Trophoblast cell (in vitro differentiated cells and primary cell): ENCODE data around the gene FAM186B.

Experiments used
- DNase-seq, 2 donors: peaks; one replicate each; pipeline ENCODE4 v3.0.0-alpha.2; 2016
- H2AFZ ChIP-seq: 2 replicates; pipeline ENCODE4 v1.6.1; 2013; ENCODE audit warnings: low read length, moderate library complexity, mild to moderate bottlenecking; ENCODE audit not compliant: insufficient read depth, poor library complexity
- H2AK5ac ChIP-seq: 2 replicates; pipeline ENCODE4 v1.6.1; 2013; ENCODE audit warnings: mild to moderate bottlenecking, low read length
- H2BK120ac ChIP-seq: 2 replicates; pipeline ENCODE4 v1.6.1; 2013; ENCODE audit warnings: low read length, mild to moderate bottlenecking, moderate library complexity; ENCODE audit not compliant: insufficient read depth, poor library complexity
- H2BK12ac ChIP-seq: 2 replicates; pipeline ENCODE4 v1.6.1; 2013; ENCODE audit warnings: mild to moderate bottlenecking, low read length, moderate library complexity
- H2BK5ac ChIP-seq: 2 replicates; pipeline ENCODE4 v1.6.1; 2013; ENCODE audit warnings: low read length, low read depth, moderate library complexity, mild to moderate bottlenecking; ENCODE audit not compliant: poor library complexity
- H3K14ac ChIP-seq: 2 replicates; pipeline ENCODE4 v1.6.1; 2013; ENCODE audit warnings: mild to moderate bottlenecking, low read length
- H3K18ac ChIP-seq: 2 replicates; pipeline ENCODE4 v1.6.1; 2013; ENCODE audit warnings: mild to moderate bottlenecking, low read length
- H3K23ac ChIP-seq: 2 replicates; pipeline ENCODE4 v1.6.1; 2013; ENCODE audit warnings: low read length
- H3K27ac ChIP-seq: 2 replicates; pipeline ENCODE4 v1.5.1; 2013; ENCODE audit warnings: low read depth, mild to moderate bottlenecking, inconsistent platforms, low read length, moderate library complexity
- H3K27me3 ChIP-seq: 2 replicates; pipeline ENCODE4 v1.6.1; 2013; ENCODE audit warnings: inconsistent platforms, mild to moderate bottlenecking, low read length, moderate library complexity; ENCODE audit not compliant: insufficient read depth
- H3K36me3 ChIP-seq, 2 experiments: 1 replicate in 1 of 2; 2 replicates in 1 of 2; pipeline ENCODE4 v1.6.1; 2013; ENCODE audit warnings: low read length in 2 of 2, mild to moderate bottlenecking in 2 of 2, moderate library complexity in 1 of 2; ENCODE audit not compliant: insufficient read depth in 2 of 2, control insufficient read depth in 1 of 2
- H3K4ac ChIP-seq: 2 replicates; pipeline ENCODE4 v1.6.1; 2013; ENCODE audit warnings: low read depth, mild to moderate bottlenecking, low read length, moderate library complexity
- H3K4me1 ChIP-seq, 2 experiments: 1 replicate in 1 of 2; 2 replicates in 1 of 2; pipeline ENCODE4 v1.6.1; 2013; ENCODE audit warnings: low read length in 2 of 2, mild to moderate bottlenecking in 2 of 2, moderate library complexity in 1 of 2; ENCODE audit not compliant: insufficient read depth in 2 of 2, control insufficient read depth in 1 of 2
- H3K4me2 ChIP-seq: 2 replicates; pipeline ENCODE4 v1.6.1; 2013; ENCODE audit warnings: inconsistent platforms, mild to moderate bottlenecking, low read length, moderate library complexity
- H3K4me3 ChIP-seq: 2 replicates; pipeline ENCODE4 v1.5.1; 2013; ENCODE audit warnings: mild to moderate bottlenecking, low read depth, low read length, inconsistent platforms
- H3K79me1 ChIP-seq: one replicate; pipeline ENCODE4 v1.6.1; 2013; ENCODE audit warnings: low read length
- H3K79me2 ChIP-seq: 2 replicates; pipeline ENCODE4 v1.6.1; 2013; ENCODE audit warnings: low read length, mild to moderate bottlenecking; ENCODE audit not compliant: control insufficient read depth, insufficient read depth, poor library complexity
- H3K9ac ChIP-seq: 2 replicates; pipeline ENCODE4 v1.6.1; 2013; ENCODE audit warnings: mild to moderate bottlenecking, low read length
- H3K9me3 ChIP-seq: 2 replicates; pipeline ENCODE4 v1.6.1; 2013; ENCODE audit warnings: low read depth, mild to moderate bottlenecking, control low read depth, inconsistent platforms, low read length; ENCODE audit not compliant: insufficient read depth
- H4K12ac ChIP-seq: 2 replicates; pipeline ENCODE4 v1.6.1; 2013; ENCODE audit warnings: low read depth, mild to moderate bottlenecking, low read length, moderate library complexity
- H4K8ac ChIP-seq: 2 replicates; pipeline ENCODE4 v1.6.1; 2013; ENCODE audit warnings: low read depth, mild to moderate bottlenecking, low read length, moderate library complexity
- H4K91ac ChIP-seq: one replicate; pipeline ENCODE4 v1.6.1; 2013; ENCODE audit warnings: low read depth, mild to moderate bottlenecking, low read length, moderate library complexity
- WGBS: extraction: QIAGEN DNeasy Blood & Tissue Kit; methylation state at CpG from one replicate; pipeline ENCODE4 v1.1.7; 2013; ENCODE audit warnings: missing lambda C conversion rate; ENCODE audit not compliant: insufficient read length, insufficient coverage; ENCODE audit errors: extremely low coverage; 5-methylcytosine and 5-hydroxymethylcytosine counted together

Gene FAM186B

DNA sequence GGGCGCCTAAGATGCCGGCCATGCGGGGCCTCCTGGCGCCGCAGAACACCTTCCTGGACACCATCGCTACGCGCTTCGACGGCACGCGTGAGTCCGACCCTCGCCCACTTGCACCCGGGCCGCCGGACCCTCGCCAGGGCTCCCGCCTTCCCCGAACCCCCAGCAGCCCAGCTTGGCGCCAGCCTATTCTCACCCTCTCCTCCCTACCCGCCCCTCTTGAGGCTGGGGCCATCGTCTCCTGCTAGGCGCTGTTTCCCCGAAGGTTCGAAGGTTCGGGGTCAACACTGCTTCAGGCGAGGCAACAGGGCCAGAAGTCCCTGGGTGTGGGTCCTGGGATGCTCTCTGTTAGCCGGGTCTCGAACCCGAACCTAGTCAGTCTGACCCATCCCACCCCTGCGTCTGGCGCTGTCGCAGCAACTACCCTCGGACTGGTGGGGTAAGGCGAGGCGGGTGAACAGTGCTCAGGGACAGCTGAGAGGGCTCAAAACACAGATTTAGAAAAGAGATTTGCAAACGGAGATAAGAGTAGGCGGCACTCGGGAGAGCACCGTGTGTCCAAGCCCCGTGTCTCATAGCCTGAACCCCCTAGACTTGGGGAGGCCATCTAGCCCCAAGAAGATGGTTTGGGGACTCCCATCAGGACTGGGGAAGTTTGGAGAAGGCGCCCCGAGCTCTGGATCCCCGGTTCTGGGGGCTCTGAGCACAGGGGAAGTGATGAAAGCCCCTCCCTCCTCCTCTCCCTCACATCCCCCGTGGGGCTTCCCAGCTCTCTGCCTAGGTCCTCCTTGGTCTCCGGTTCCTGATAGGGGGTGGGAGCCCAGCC, 65.8 kb downstream of the FAM186B start:
- no peaks in the 10 kb centered on the region for H3K36me3 ChIP-seq
- no peak overlapping the region for H3K4me3 ChIP-seq
- H3K27ac ChIP-seq = no peak overlapping the region
- H3K18ac ChIP-seq = no peak overlapping the region
- H3K4ac ChIP-seq = no peak overlapping the region
- peaks cover 79% of the 10 kb centered on the region for H3K27me3 ChIP-seq
- H4K91ac ChIP-seq = no peak overlapping the region
- H2AFZ ChIP-seq = no peak overlapping the region
- no peak overlapping the region for H3K9ac ChIP-seq
- WGBS = no CpG with 5 or more reads among the region's 47 CpGs
- H3K14ac ChIP-seq = no peak overlapping the region
- H2BK120ac ChIP-seq = no peak overlapping the region
- H3K79me2 ChIP-seq = no peaks in the 10 kb centered on the region
- no peak overlapping the region for H3K4me2 ChIP-seq
- no peak overlapping the region for H2BK5ac ChIP-seq
- H3K79me1 ChIP-seq = no peaks in the 10 kb centered on the region
- no peak overlapping the region for H4K8ac ChIP-seq
- no peak overlapping the region for H3K23ac ChIP-seq
- no peak overlapping the region for H4K12ac ChIP-seq
- H2AK5ac ChIP-seq = no peak overlapping the region
- H2BK12ac ChIP-seq = no peak overlapping the region
- H3K9me3 ChIP-seq = no peaks in the 10 kb centered on the region
- no peak for DNase-seq
- peaks cover 3 to 9% of the 10 kb centered on the region in 2 experiments for H3K4me1 ChIP-seq

DNA sequence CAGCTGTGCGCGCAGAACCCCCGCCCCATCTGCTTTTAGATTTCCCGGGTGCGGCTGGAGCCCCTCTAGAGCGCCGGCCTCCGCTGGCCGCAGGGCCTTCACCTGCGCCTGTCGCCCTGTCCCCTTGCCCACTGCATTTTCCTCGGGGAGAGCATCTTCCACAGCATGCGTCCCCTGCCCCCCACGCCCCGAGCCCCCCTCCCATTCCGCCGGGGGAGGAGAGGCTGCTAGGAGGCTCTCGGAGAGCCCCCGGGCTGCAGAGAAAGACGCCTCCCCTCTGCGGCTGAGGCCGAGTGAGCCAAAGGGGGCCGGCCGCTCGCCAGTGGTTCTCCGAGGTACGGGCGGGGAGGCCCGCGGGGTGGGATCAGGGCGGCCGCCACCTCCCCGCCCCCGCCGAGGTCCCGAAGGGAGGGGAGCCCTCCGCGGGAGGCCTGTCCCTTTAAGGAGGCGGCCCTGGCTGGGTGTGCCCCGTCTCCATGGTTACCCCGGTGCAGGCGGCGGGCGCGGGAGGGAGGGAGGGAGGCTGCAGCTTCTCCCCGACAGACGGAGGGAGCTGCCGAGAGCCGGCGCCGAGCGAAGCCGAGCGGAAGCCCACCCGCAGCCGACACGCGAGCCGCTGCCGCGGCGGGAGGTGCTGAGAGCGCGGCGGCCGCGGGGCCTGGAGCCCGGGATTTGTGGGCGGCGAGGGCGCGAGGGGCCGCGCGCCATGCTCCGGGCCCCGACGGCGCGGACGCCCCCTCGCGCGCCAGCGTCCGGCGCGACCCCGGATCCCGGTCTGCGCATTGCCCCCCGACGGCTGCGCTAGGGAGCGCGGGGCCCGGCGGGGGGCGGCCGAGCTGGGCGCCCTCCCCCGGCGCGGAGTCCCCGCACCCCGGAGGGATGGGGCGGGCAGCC, 66.7 kb downstream of the FAM186B start, which contains the start of gene KCNH3:
TSS of gene KCNH3 (plus strand) at position 521 of the 894 bp plus-strand sequence. CDS start 387 bp downstream, outside the sequence.
- Histone ChIP-seq H4K12ac (no peak within 1 kb of the TSS), H3K27ac (no peak within 1 kb of the TSS), H2AFZ (no peak within 1 kb of the TSS), H4K91ac (no peak within 1 kb of the TSS), H3K9ac (no peak within 1 kb of the TSS), H3K23ac (no peak within 1 kb of the TSS), H3K18ac (no peak within 1 kb of the TSS), H3K36me3 (no peaks in the 10 kb centered on the region), H3K4me1 (peaks cover 3 to 9% of the 10 kb centered on the region in 2 experiments), H3K14ac (no peak within 1 kb of the TSS), H3K4ac (no peak within 1 kb of the TSS), H2BK5ac (no peak within 1 kb of the TSS), H3K9me3 (no peaks in the 10 kb centered on the region), H2AK5ac (no peak within 1 kb of the TSS), H2BK12ac (no peak within 1 kb of the TSS), H3K79me1 (no peaks in the 10 kb centered on the region), H2BK120ac (no peak within 1 kb of the TSS), H3K4me2 (peak within 1 kb of the TSS; percentile 58), H3K79me2 (no peaks in the 10 kb centered on the region), H4K8ac (no peak within 1 kb of the TSS), H3K27me3 (peaks cover 73% of the 10 kb centered on the region), H3K4me3 (peak within 1 kb of the TSS; percentile 52)
- peak in 1 of 2 donors; percentile 21 for DNase-seq
- WGBS = no CpG with 5 or more reads among the region's 107 CpGs

GRCh38 chr12:49537752-49538509, 67.5 kb downstream of the FAM186B start:
- Histone ChIP-seq H3K27me3 (peaks cover 68% of the 10 kb centered on the region), H3K23ac (no peak overlapping the region), H3K18ac (no peak overlapping the region), H4K91ac (no peak overlapping the region), H2BK5ac (no peak overlapping the region), H3K9me3 (no peaks in the 10 kb centered on the region), H3K4me3 (no peak overlapping the region), H3K4ac (no peak overlapping the region), H3K36me3 (no peaks in the 10 kb centered on the region), H2AFZ (no peak overlapping the region), H3K27ac (no peak overlapping the region), H4K12ac (no peak overlapping the region), H2BK12ac (no peak overlapping the region), H4K8ac (no peak overlapping the region), H3K79me2 (no peaks in the 10 kb centered on the region), H3K4me2 (peak overlapping the region; percentile 49), H3K9ac (no peak overlapping the region), H2AK5ac (no peak overlapping the region), H3K4me1 (peaks cover 3 to 9% of the 10 kb centered on the region in 2 experiments), H2BK120ac (no peak overlapping the region), H3K14ac (no peak overlapping the region), H3K79me1 (no peaks in the 10 kb centered on the region)
- no CpG with 5 or more reads among the region's 61 CpGs for WGBS
- no peak for DNase-seq
